Ovary (tissue), 9 donors: ENCODE measurements around the gene CACNA1H. TPM values are rescaled to one million over a fixed set of nuclear protein-coding genes. Genes with fewer than 3 reads are reported as not detected.
"Not testable (repeated sequence)": the region's sequence is repeated elsewhere in the genome, so short reads cannot be mapped to it uniquely, and the experiment has no call there.

Source experiments
- DNase-seq, 5 donors: peaks; one replicate each; pipeline ENCODE4 v3.0.0-alpha.2; 2019 to 2020
- H3K27ac ChIP-seq, 2 donors: fragments of 200-600 bp; one replicate each; pipeline versions ENCODE4 v1.5.1 to v1.8.0; 2019 to 2022
- H3K27me3 ChIP-seq: fragments of 200-600 bp; one replicate; pipeline ENCODE4 v1.8.0; 2022
- H3K36me3 ChIP-seq: fragments of 200-600 bp; sonication (generic); one replicate; pipeline ENCODE4 v1.5.1; 2019
- H3K4me1 ChIP-seq: one replicate; pipeline ENCODE4 v1.8.1; 2013; ENCODE audit warnings: mild to moderate bottlenecking, moderate library complexity; ENCODE audit not compliant: insufficient read depth
- H3K4me3 ChIP-seq: fragments of 200-600 bp; sonication (generic); one replicate; pipeline ENCODE4 v1.5.1; 2017
- H3K9me3 ChIP-seq, 2 donors: fragments of 200-600 bp in 1 of 2; sonication (generic) in 1 of 2; one replicate each; pipeline versions ENCODE4 v1.5.1 to v1.8.1; 2013 to 2019; ENCODE audit warnings: mild to moderate bottlenecking in 1 of 2, moderate library complexity in 1 of 2
- EP300 ChIP-seq: sonication (generic); formaldehyde crosslinking; IDR thresholded peaks from one replicate; pipeline ENCODE4 v1.6.1; 2017; ENCODE audit warnings: antibody characterized with exemption
- POLR2A ChIP-seq: fragments of 450-650 bp; IDR thresholded peaks from one replicate; pipeline ENCODE4 v1.6.1; 2017; ENCODE audit warnings: antibody characterized with exemption, mild to moderate bottlenecking, moderate library complexity
- WGBS, 3 donors: extraction: QIAGEN DNeasy Blood & Tissue Kit in 1 of 3; methylation state at CpG; one replicate each; pipeline versions ENCODE4 v1.1.5 to v1.1.7; 2013 to 2017; 5-methylcytosine and 5-hydroxymethylcytosine counted together
- intact Hi-C, 4 donors: fragments of 100-400 bp; cut with DNase I; formaldehyde crosslinking; loops; one replicate each; pipeline versions ENCODE4 v1.11.0 to v1.15.1; 2022 to 2023
- polyA plus RNA-seq, 2 donors: library from polyadenylated mRNA; stranded (reverse); fragments of 200-250 nt in 1 of 2; fragments of 350-450 nt in 1 of 2; fragmentation: Illumina TruSeq in 1 of 2; extraction: RNeasy Lipid Tissue Mini Kit (QIAGEN cat#74804) in 1 of 2; gene quantifications; one replicate each; pipeline ENCODE4 v1.2.3, GENCODE V29; 2013 to 2014
- total RNA-seq, 7 donors: library from RNA; depleted of rRNA in 2 of 7; stranded (reverse); fragments of >200 nt in 2 of 7; fragmentation: NEBNext Ultra II Directional in 3 of 7; extraction: Animal tissue kit (Norgen Biotek cat#: 25700) in 3 of 7; gene quantifications; one replicate each; pipeline versions ENCODE4 v1.1.0 to v1.2.4, GENCODE V29; 2016 to 2023
- TF ChIP-seq, protein P1 (sequence below), 3 donors: fragments of 450-650 bp in 2 of 3; fragments of 200-600 bp in 1 of 3; IDR thresholded peaks; one replicate each; pipeline versions ENCODE4 v1.5.1 to v1.8.0; 2016 to 2022; ENCODE audit warnings: antibody characterized with exemption in 3 of 3, mild to moderate bottlenecking in 1 of 3
- donor health status: DM: no; HTN: no; CAD: no; lungs with moderate emphysema.
- donor health status: DM: no; HTN: no; CAD: no.
- donor health status: Bipolar disorder and iron deficiency.
- donor health status: DM: yes; HTN: yes; CAD: no.
- donor health status: DM: no; HTN: no; CAD: no.
- donor health status: DM: yes; HTN: yes; CAD: no.

The CACNA1H gene
- total and polyA plus RNA-seq, 9 donors = 7.3 to 217 (median 106) TPM

DNA sequence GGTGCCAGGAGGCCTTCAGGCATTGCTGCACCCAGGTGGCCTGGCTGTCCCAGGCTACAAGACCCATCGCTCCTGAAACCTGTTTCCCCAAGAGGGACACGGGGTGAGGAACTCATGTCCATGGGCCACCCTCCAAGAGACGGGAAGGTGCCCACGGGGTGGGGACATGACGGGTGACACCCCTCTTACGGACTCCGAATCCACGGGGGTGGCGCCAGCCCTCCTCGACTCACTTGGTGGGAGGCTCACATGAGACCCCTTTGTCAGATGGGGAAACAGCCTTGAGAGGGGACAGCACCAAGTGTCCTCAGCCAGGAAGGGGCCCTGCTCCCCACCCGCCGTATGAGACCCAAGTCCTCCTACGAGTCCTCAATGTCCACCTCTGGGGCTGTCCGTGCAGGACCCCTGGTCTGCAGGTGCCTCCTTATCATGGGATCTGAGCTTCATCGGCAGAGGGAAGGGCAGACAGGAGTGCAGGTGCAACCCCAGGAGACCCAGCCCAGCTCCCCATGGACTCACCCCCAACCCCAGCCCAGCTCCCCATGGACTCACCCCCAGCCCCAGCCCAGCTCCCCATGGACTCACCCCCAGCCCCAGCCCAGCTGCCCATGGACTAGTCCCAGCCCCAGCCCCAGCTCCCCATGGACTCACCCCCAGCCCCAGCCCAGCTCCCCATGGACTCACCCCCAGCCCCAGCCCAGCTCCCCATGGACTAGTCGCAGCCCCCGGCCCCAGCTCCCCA is 77.7 kb downstream of the CACNA1H start:
- DNase-seq = peak in 3 of 5 donors; percentile 8 to 31 (median 15)
- H3K4me3 ChIP-seq, intact Hi-C loops, H3K36me3 ChIP-seq, H3K4me1 ChIP-seq, H3K9me3 ChIP-seq, H3K27ac ChIP-seq, H3K27me3 ChIP-seq: not testable (repeated sequence)
- WGBS, 3 donors = 65 to 74% (median 69%) methylated on average over 15 to 17 of the region's 17 CpGs

DNA sequence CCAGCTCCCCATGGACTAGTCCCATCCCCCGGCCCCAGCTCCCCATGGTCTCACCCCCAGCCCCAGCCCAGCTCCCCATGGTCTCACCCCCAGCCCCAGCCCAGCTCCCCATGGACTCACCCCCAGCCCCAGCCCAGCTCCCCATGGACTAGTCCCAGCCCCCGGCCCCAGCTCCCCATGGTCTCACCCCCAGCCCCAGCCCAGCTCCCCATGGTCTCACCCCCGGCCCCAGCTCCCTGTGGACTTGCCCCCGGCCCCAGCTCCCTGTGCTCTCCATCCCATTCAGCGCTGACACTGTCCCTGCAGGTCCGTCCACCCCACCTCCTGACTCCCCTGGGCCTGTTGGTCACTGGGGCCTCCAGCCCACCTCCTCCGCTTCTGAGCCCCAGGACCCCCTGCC is 78.4 kb downstream of the CACNA1H start:
- DNase-seq = peak in 3 of 5 donors; percentile 5 to 31 (median 20)
- intact Hi-C loops, H3K27ac ChIP-seq, H3K36me3 ChIP-seq, H3K4me3 ChIP-seq, H3K27me3 ChIP-seq, H3K9me3 ChIP-seq, H3K4me1 ChIP-seq: not testable (repeated sequence)
- WGBS, 3 donors = 72 to 100% methylated on average over 1 to 7 of the region's 7 CpGs; no CpG with 5 or more reads in 1 of the 3 donors

DNA sequence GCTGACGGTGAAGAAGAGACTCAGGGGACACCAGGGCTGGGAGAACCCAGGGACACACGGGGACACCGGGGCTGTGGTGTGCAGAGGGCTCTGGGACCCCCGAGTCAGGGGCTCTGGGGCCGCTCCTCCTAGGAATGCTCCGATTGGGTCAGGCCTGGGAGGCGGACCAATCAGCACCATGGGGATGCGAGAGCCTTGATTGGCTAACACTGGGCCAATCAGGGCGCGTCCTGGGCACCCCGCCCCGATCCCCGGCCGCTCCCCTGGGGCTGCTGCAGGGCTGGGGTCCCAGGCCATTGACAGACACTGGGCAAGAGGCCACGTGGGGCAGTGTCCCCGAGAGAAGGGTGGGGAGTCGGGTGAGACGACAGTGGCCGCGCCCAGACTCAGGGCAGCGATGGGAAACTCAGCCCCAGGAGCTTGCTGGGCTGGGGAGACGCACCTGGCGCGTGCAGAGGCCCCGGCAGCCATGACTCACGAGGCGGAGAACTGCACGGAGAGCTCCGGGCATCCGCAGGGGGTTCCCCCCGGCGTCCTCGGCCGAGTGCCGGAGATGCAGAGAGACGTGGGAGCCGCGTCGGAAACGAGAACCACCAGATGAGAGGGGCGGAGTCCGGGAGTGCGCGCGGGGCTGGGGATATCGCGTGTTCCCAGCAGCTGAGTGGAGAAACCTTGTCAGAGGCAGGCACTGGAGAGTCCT is 79.3 kb downstream of the CACNA1H start:
- intact Hi-C loops, DNase-seq, H3K27ac ChIP-seq, H3K36me3 ChIP-seq, H3K27me3 ChIP-seq, H3K4me1 ChIP-seq, H3K9me3 ChIP-seq, H3K4me3 ChIP-seq: not testable (repeated sequence)
- WGBS, 3 donors = no CpG with 5 or more reads among the region's 47 CpGs

DNA sequence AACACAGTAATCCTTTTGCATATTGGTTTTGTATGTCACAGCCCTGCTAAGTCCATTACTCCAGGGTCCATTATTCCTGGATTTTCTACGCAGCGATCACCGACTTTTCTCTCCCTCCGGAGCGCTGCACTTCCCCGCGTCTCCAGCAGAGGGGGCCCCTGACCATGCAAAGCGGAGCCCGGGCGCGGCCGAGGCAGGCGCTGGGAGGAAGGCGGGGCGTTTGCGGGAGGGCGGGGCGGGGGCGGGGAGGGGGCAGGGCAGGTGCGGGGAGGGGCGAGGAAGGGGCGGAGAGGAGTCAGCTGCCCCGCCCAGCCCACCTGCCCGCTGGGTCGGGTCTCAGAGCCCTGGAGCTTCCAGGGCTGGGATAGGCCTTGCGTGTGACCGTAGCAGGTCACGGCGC is 83.8 kb downstream of the CACNA1H start:
- H3K9me3 ChIP-seq, H3K36me3 ChIP-seq, intact Hi-C loops, DNase-seq, H3K4me1 ChIP-seq, H3K27ac ChIP-seq, H3K4me3 ChIP-seq, H3K27me3 ChIP-seq: not testable (repeated sequence)
- no CpG with 5 or more reads among the region's 29 CpGs for WGBS, 3 donors

DNA sequence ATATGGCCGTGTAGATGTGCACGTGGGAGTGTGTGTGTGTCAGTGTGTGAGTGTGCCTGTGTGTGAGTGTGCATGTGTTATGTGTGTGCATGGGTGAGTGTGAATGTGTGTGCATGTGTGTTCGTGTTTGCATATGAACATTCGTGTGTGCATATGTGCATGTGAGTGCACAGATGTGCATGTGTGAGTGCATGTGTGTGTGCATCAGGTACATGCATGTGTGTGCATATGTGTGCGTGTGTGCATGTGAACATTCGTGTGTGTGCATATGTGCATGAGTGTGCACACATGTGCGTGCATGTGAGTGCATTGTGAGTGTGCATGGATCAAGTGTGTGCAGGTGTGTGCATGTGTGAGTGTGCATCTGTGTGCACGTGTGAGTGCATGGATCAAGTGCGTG is 85.1 kb downstream of the CACNA1H start:
- DNase-seq = peak in 1 of 5 donors; percentile 5
- 70 to 73% (median 71%) methylated on average over 9 of the region's 9 CpGs for WGBS, 3 donors

DNA sequence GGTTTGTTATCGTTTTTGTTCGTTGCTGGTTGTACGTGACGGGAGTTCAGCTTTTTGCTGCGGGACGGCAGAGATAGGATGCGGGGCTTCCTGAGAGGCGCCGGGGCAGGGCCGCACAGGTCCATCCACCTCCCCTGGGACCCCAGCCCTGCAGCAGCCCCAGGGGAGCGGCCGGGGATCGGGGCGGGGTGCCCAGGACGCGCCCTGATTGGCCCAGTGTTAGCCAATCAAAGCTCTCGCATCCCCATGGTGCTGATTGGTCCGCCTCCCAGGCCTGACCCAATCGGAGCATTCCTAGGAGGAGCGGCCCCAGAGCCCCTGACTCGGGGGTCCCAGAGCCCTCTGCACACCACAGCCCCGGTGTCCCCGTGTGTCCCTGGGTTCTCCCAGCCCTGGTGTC is 86.0 kb downstream of the CACNA1H start:
- H3K9me3 ChIP-seq, intact Hi-C loops, H3K4me3 ChIP-seq, H3K36me3 ChIP-seq, H3K27me3 ChIP-seq, H3K27ac ChIP-seq, H3K4me1 ChIP-seq: not testable (repeated sequence)
- peak in 2 of 5 donors; percentile 22 to 59 for DNase-seq
- 7 to 33% (median 23%) methylated on average over 4 to 20 of the region's 23 CpGs for WGBS, 3 donors

More for the DNA sequence above, 85.1 kb downstream of the CACNA1H start:
- Histone ChIP-seq H3K4me3 (no peak overlapping the region), H3K4me1 (no peaks in the 10 kb centered on the region), H3K27ac (no peak overlapping the region), H3K36me3 (no peaks in the 10 kb centered on the region), H3K27me3 (no peaks in the 10 kb centered on the region), H3K9me3 (no peaks in the 10 kb centered on the region)
- TF ChIP-seq EP300 = no peak
- TF ChIP-seq POLR2A = no peak
- TF ChIP-seq, protein P1, sequence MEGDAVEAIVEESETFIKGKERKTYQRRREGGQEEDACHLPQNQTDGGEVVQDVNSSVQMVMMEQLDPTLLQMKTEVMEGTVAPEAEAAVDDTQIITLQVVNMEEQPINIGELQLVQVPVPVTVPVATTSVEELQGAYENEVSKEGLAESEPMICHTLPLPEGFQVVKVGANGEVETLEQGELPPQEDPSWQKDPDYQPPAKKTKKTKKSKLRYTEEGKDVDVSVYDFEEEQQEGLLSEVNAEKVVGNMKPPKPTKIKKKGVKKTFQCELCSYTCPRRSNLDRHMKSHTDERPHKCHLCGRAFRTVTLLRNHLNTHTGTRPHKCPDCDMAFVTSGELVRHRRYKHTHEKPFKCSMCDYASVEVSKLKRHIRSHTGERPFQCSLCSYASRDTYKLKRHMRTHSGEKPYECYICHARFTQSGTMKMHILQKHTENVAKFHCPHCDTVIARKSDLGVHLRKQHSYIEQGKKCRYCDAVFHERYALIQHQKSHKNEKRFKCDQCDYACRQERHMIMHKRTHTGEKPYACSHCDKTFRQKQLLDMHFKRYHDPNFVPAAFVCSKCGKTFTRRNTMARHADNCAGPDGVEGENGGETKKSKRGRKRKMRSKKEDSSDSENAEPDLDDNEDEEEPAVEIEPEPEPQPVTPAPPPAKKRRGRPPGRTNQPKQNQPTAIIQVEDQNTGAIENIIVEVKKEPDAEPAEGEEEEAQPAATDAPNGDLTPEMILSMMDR (IDR thresholded peaks at IDR 0.05) = no peak
- intact Hi-C loops = no loop called here

DNA sequence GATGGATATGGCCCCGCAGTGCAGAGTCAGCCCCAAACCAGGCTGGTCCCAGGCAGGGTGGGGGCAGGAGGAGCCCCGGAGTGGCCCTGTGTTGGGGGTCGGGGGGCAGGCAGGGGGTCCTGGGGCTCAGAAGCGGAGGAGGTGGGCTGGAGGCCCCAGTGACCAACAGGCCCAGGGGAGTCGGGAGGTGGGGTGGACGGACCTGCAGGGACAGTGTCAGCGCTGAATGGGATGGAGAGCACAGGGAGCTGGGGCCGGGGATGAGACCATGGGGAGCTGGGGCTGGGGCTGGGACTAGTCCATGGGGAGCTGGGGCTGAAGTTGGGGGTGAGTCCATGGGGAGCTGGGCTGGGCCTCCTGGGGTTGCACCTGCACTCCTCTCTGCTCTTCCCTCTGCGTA is 86.7 kb downstream of the CACNA1H start:
- H3K9me3 ChIP-seq, intact Hi-C loops, H3K36me3 ChIP-seq, H3K27ac ChIP-seq, H3K4me3 ChIP-seq, H3K4me1 ChIP-seq, H3K27me3 ChIP-seq: not testable (repeated sequence)
- WGBS, 3 donors = 75 to 95% (median 78%) methylated on average over 7 to 9 of the region's 9 CpGs
- DNase-seq = peak in 1 of 5 donors; percentile 13

DNA sequence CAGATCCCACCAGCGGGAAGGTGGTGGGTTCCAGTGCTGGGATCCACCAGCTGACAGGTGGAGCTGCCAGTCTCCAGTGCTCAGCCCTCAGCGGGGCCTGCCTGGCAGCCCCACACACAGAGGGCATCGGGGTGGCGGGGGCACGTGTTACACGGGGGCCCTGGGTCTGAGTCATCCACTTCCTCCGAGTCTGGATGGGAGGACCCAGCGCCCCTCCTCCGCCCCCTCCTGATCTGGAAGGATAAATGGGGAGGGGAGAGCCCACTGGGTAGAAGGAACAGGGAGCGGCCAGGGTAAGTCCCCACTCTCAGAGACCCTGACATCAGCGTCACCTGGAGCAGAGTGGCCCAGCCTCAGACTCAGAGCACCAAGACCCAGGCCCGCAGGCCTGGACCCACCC is 87.5 kb downstream of the CACNA1H start, which contains the start of gene TPSAB1:
TPSAB1 (plus strand) TSS at position 270 of the 400 bp plus-strand sequence. CDS start 234 bp downstream, outside the sequence.
- intact Hi-C loops, H3K4me1 ChIP-seq, H3K36me3 ChIP-seq, H3K27me3 ChIP-seq, H3K4me3 ChIP-seq, H3K27ac ChIP-seq, H3K9me3 ChIP-seq: not testable (repeated sequence)
- WGBS, 3 donors = 38 to 68% methylated on average over 6 to 7 of the region's 12 CpGs; no CpG with 5 or more reads in 1 of the 3 donors
- DNase-seq = peak in 1 of 5 donors; percentile 1

DNA sequence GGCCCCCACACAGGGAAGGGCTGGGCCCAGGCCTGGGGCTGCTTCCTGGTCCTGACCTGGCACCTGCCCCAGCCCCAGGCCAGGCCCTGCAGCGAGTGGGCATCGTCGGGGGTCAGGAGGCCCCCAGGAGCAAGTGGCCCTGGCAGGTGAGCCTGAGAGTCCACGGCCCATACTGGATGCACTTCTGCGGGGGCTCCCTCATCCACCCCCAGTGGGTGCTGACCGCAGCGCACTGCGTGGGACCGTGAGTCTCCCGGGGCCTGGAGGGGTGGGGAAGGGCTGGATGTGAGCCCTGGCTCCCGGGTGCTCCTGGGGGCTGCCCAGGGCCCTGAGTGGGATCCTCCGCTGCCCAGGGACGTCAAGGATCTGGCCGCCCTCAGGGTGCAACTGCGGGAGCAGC is 88.2 kb downstream of the CACNA1H start:
- H3K9me3 ChIP-seq, H3K4me1 ChIP-seq, intact Hi-C loops, H3K27me3 ChIP-seq, H3K36me3 ChIP-seq, H3K27ac ChIP-seq, H3K4me3 ChIP-seq: not testable (repeated sequence)
- WGBS, 3 donors = 58 to 95% methylated on average over 4 to 12 of the region's 15 CpGs; no CpG with 5 or more reads in 1 of the 3 donors
- peak in 1 of 5 donors; percentile 20 for DNase-seq

DNA sequence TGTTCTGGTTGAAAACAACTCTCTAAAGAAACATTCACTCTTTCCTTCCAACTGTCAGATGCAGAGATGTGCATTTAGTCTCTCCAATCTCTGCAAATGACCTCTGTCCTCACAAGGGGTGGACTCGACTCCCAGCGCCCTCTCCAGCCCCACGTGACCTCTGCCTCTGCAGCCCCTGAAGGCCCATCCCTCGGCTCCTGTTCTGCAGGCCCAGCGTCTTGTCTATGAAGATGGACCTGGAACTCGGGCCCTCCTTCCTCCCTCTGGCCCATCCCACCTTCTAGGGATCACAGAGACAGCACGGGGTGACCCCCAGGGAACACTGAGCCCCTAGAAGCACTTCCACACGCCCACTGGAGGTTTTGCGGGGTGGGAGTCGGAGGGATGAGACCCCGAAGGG is 90.5 kb downstream of the CACNA1H start:
- H3K4me1 ChIP-seq, H3K9me3 ChIP-seq, DNase-seq, H3K27me3 ChIP-seq, H3K27ac ChIP-seq, H3K4me3 ChIP-seq, H3K36me3 ChIP-seq, intact Hi-C loops: not testable (repeated sequence)
- 44 to 68% (median 44%) methylated on average over 7 of the region's 11 CpGs for WGBS, 3 donors
